ENCODE data around the gene CALCOCO1. TPM values are rescaled to one million over a fixed set of nuclear protein-coding genes. Genes with fewer than 3 reads are reported as not detected.

The CALCOCO1 gene
- total and polyA plus RNA-seq, 2 experiments from 2014 or later, result 155 to 243 TPM

DNA sequence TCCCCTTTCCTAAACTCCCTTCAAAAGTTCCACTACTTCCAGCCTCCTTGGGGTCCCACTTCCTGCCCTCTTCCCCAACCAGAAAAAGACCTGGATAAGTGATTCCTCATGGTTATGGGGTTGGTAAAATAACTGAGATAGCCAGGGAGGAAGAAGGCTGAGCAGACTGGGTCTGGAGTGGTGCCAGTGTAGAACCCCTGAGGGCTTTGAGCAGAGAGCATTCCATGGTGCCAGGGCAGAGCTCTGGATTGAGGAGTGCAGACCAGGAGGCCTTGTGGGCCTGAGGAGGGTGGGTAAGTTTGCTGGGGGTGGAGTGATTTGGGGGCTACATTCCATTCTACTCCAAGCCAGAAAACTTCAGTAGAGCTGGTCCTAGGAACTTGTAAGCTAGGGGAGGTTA, 34.1 kb upstream of the CALCOCO1 start:
- no peak overlapping the region for H3K9ac ChIP-seq
- no peak overlapping the region for H3K27ac ChIP-seq
- no peaks in the 10 kb centered on the region for H3K36me3 ChIP-seq (ENCODE audit: low read depth)
- no peaks in the 10 kb centered on the region for H3K9me3 ChIP-seq (ENCODE audit: low read depth)
- no peaks in the 10 kb centered on the region for H3K79me2 ChIP-seq (ENCODE audit: insufficient read depth)
- H3F3A ChIP-seq (ENCODE audit: insufficient read depth), result no peaks in the 10 kb centered on the region
- no peaks in the 10 kb centered on the region for H3K4me1 ChIP-seq (ENCODE audit: insufficient read depth)
- H3K4me2 ChIP-seq (ENCODE audit: unreplicated experiment), result no peak overlapping the region
- H3K27me3 ChIP-seq (replicated peaks; ENCODE audit: insufficient read depth), result peaks cover 83% of the 10 kb centered on the region
- H3K4me3 ChIP-seq, result no peak overlapping the region
- in situ Hi-C loops (cut with MboI), result no loop called here
- H2AFZ ChIP-seq, result no peak overlapping the region
- H4K20me1 ChIP-seq (ENCODE audit: insufficient read depth), result no peaks in the 10 kb centered on the region
- H3K9me2 ChIP-seq (ENCODE audit: insufficient read depth), result no peaks in the 10 kb centered on the region
- DNase-seq, result no peak
- no peak for TF ChIP-seq EZH2 (IDR thresholded peaks at IDR 0.05; ENCODE audit: insufficient read depth, poor library complexity, severe bottlenecking)

DNA sequence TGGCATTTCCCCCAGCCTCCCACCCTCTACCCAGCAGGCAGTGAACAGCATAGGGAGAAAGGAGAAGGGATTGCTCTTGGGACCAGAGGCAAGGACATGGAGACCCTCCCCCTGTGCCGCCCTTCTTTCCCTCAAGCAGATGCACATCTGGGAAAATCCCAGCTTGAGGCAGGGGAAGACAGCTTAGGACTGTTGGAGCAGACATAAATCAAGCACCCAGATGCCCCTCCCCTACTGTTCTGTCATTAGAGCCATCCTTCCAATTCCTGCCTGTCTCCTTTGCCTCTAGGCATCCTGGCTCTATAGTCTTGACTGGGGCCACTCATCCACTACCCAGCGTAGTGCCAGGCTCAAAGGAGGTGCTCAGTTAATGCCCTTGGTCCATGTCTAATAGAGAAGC, 32.0 kb upstream of the CALCOCO1 start:
- Histone ChIP-seq H2AFZ (no peak overlapping the region), H3F3A (ENCODE audit: insufficient read depth) (0 out of 2 replicates have a peak, but pooled peaks cover 4% of the 10 kb centered on the region), H3K9ac (no peak overlapping the region), H3K4me3 (no peak overlapping the region), H4K20me1 (ENCODE audit: insufficient read depth) (no peaks in the 10 kb centered on the region), H3K79me2 (ENCODE audit: insufficient read depth) (no peaks in the 10 kb centered on the region), H3K9me2 (ENCODE audit: insufficient read depth) (no peaks in the 10 kb centered on the region), H3K9me3 (ENCODE audit: low read depth) (no peaks in the 10 kb centered on the region), H3K4me2 (ENCODE audit: unreplicated experiment) (no peak overlapping the region), H3K27me3 (replicated peaks; ENCODE audit: insufficient read depth) (peaks cover 78% of the 10 kb centered on the region), H3K4me1 (ENCODE audit: insufficient read depth) (no peaks in the 10 kb centered on the region), H3K36me3 (ENCODE audit: low read depth) (no peaks in the 10 kb centered on the region), H3K27ac (no peak overlapping the region)
- TF ChIP-seq EZH2phosphoT487 (IDR thresholded peaks at IDR 0.05; ENCODE audit: insufficient read depth, low read depth) (no peak), EZH2 (IDR thresholded peaks at IDR 0.05; ENCODE audit: insufficient read depth, poor library complexity, severe bottlenecking) (no peak)
- WGBS, 2 experiments (ENCODE audit: low coverage in 1 of 2, low lambda C conversion rate in 2 of 2, missing lambda C conversion rate in 2 of 2), result 28 to 34% methylated on average over 2 of the region's 2 CpGs
- no peak for DNase-seq
- in situ Hi-C loops (cut with MboI), result loop anchor here (10.0 kb wide), 1 partner anchor 446 kb away; no protein-coding TSS in a partner anchor

DNA sequence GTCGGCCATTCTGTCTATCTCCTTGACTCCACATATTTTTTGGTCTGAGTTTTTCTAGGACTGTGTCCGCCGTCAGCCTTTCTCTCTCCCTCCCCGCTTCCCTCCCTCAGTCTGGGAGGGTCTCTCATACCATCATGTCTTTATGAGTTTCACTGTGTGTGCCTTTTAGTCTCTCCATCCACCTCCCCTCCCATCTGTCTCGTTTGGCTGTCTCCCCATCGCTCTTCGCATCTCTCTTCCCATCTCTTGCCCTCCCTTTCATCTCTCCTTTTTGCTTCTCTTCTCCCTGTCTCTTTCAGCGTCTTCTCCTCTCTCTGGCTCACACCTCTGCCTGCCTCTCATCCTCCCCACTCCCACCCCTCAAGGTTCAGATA, 31.5 kb upstream of the CALCOCO1 start:
- no peaks in the 10 kb centered on the region for H3K9me3 ChIP-seq (ENCODE audit: low read depth)
- no peak overlapping the region for H3K27ac ChIP-seq
- WGBS, 2 experiments (ENCODE audit: low coverage in 1 of 2, low lambda C conversion rate in 2 of 2, missing lambda C conversion rate in 2 of 2), result 2 to 5% methylated on average over 7 to 8 of the region's 8 CpGs
- H2AFZ ChIP-seq, result no peak overlapping the region
- H3K4me1 ChIP-seq (ENCODE audit: insufficient read depth), result no peaks in the 10 kb centered on the region
- H3K9ac ChIP-seq, result no peak overlapping the region
- no peaks in the 10 kb centered on the region for H3K36me3 ChIP-seq (ENCODE audit: low read depth)
- H3K79me2 ChIP-seq (ENCODE audit: insufficient read depth), result no peaks in the 10 kb centered on the region
- no peak for TF ChIP-seq EZH2 (IDR thresholded peaks at IDR 0.05; ENCODE audit: insufficient read depth, poor library complexity, severe bottlenecking)
- TF ChIP-seq EZH2phosphoT487 (IDR thresholded peaks at IDR 0.05; ENCODE audit: insufficient read depth, low read depth), result no peak
- no peak overlapping the region for H3K4me3 ChIP-seq
- H3F3A ChIP-seq (ENCODE audit: insufficient read depth), result 0 out of 2 replicates have a peak, but pooled peaks cover 4% of the 10 kb centered on the region
- H3K27me3 ChIP-seq (replicated peaks; ENCODE audit: insufficient read depth), result peaks cover 83% of the 10 kb centered on the region
- H3K9me2 ChIP-seq (ENCODE audit: insufficient read depth), result no peaks in the 10 kb centered on the region
- DNase-seq, result no peak
- H3K4me2 ChIP-seq (ENCODE audit: unreplicated experiment), result no peak overlapping the region
- no peaks in the 10 kb centered on the region for H4K20me1 ChIP-seq (ENCODE audit: insufficient read depth)
- in situ Hi-C loops (cut with MboI), result loop anchor here (10.0 kb wide), 1 partner anchor 446 kb away; no protein-coding TSS in a partner anchor

DNA sequence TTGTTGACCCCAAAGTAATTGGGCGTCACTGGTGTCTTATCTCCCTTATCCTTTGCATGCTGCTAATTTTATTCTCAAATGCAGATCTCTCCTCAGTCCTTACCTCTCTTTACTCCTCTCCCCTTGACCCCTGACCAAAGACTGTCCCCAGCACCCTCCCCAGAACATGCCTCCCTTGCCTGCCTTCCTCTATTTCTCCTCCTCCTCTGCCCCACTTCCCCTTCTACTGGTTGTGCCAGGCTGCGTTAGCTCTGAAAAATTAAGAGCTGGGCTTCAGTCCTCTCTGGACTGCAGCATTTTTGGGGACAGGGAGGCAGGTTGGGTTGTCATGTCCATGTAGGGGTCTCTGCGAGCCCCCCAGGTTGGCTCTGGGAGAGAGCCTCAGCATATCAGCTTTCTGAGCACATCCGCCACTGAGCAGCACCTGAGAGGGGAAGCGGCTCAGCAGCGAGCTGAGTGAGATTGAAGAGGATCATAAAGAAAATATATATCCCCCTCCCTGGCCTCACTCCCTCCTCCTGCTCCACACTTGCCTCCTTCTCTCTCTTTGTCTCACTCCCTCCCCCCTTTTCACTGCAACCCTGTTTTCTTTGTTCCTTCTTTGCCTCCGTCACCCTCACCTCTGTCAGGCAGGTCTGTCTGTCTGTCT, 31.0 kb upstream of the CALCOCO1 start:
- H3K9me3 ChIP-seq (ENCODE audit: low read depth), result no peaks in the 10 kb centered on the region
- in situ Hi-C loops (cut with MboI), result loop anchor here (10.0 kb wide), 1 partner anchor 447 kb away; no protein-coding TSS in a partner anchor
- H3K27ac ChIP-seq, result no peak overlapping the region
- H3K4me2 ChIP-seq (ENCODE audit: unreplicated experiment), result no peak overlapping the region
- no peaks in the 10 kb centered on the region for H3K4me1 ChIP-seq (ENCODE audit: insufficient read depth)
- H3K4me3 ChIP-seq, result no peak overlapping the region
- no peak overlapping the region for H2AFZ ChIP-seq
- no peaks in the 10 kb centered on the region for H3K9me2 ChIP-seq (ENCODE audit: insufficient read depth)
- no peak overlapping the region for H3K9ac ChIP-seq
- H3F3A ChIP-seq (ENCODE audit: insufficient read depth), result 0 out of 2 replicates have a peak, but pooled peaks cover 4% of the 10 kb centered on the region
- H3K27me3 ChIP-seq (replicated peaks; ENCODE audit: insufficient read depth), result peaks cover 83% of the 10 kb centered on the region
- no peaks in the 10 kb centered on the region for H4K20me1 ChIP-seq (ENCODE audit: insufficient read depth)
- TF ChIP-seq EZH2 (IDR thresholded peaks at IDR 0.05; ENCODE audit: insufficient read depth, poor library complexity, severe bottlenecking) (no peak), EZH2phosphoT487 (IDR thresholded peaks at IDR 0.05; ENCODE audit: insufficient read depth, low read depth) (no peak)
- no peaks in the 10 kb centered on the region for H3K36me3 ChIP-seq (ENCODE audit: low read depth)
- 41 to 48% methylated on average over 7 of the region's 7 CpGs for WGBS, 2 experiments (ENCODE audit: low coverage in 1 of 2, low lambda C conversion rate in 2 of 2, missing lambda C conversion rate in 2 of 2)
- no peaks in the 10 kb centered on the region for H3K79me2 ChIP-seq (ENCODE audit: insufficient read depth)
- no peak for DNase-seq
